ENCODE measurements around the gene GPR21. TPM values are rescaled to one million over a fixed set of nuclear protein-coding genes. Genes with fewer than 3 reads are reported as not detected.

Gene GPR21

DNA sequence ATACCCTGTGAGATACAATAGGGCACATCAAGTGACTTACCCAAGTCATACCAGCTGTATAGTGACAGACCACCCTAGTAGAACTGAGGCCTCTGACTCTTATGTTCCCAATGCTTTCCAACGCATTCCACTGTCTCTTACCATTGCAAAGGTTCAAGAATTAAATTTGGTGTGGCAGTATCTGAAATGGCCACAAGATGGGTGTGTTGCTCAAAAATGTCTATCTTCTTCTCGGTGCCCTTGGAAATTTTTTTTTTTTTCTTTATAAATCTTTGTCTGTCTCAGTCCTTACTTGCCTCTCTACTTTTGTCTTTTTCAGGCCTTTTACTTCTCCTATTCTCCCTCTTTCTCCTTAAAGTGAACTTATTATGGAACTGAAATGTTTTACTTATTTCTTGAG is 48.4 kb downstream of the GPR21 start:
- H3K4me1 ChIP-seq (ENCODE audit: control insufficient read depth in 2 of 2, insufficient read depth in 1 of 2, low read depth in 1 of 2, low read length in 2 of 2) = peaks cover 0 to 2% of the 10 kb centered on the region in 2 donors
- H2AFZ ChIP-seq (ENCODE audit: low read length) = no peak overlapping the region
- DNase-seq (ENCODE audit: low spot score) = peak; percentile 42
- no peak overlapping the region for H2BK12ac ChIP-seq (ENCODE audit: low read length)
- no peak overlapping the region for H2BK5ac ChIP-seq (ENCODE audit: low read length)
- no peaks in the 10 kb centered on the region for H3K27me3 ChIP-seq (ENCODE audit: control insufficient read depth in 3 of 3, insufficient read depth in 3 of 3, low read depth in 1 of 3, low read length in 3 of 3)
- H3K27ac ChIP-seq (replicated peaks; ENCODE audit: low read length) = no peak overlapping the region
- no peak overlapping the region for H3K18ac ChIP-seq (ENCODE audit: low read length)
- no peaks in the 10 kb centered on the region for H3K9me3 ChIP-seq (replicated peaks in 1 of 2; ENCODE audit: control insufficient read depth in 2 of 2, insufficient read depth in 1 of 2, low read depth in 1 of 2, low read length in 2 of 2)
- no peak overlapping the region for H3K4me3 ChIP-seq (ENCODE audit: low read length in 2 of 2)
- H2AK5ac ChIP-seq (ENCODE audit: low read depth, low read length) = no peak overlapping the region
- no peak overlapping the region for H2BK15ac ChIP-seq (ENCODE audit: low read length)
- no peak overlapping the region for H3K4me2 ChIP-seq (ENCODE audit: insufficient read depth, low read length, poor library complexity, severe bottlenecking)
- peaks cover 13 to 98% of the 10 kb centered on the region in 2 donors for H3K36me3 ChIP-seq (replicated peaks in 1 of 2; ENCODE audit: control insufficient read depth in 2 of 2, insufficient read depth in 2 of 2, low read length in 2 of 2)
- H4K8ac ChIP-seq (ENCODE audit: low read depth, low read length) = no peak overlapping the region
- H3K9ac ChIP-seq (ENCODE audit: low read depth, low read length, poor library complexity) = no peak overlapping the region
- H2BK120ac ChIP-seq (ENCODE audit: low read depth, low read length) = no peak overlapping the region
- WGBS, 2 donors (ENCODE audit: extremely low coverage in 2 of 2, insufficient read length in 2 of 2, insufficient replicate concordance in 1 of 2) = no CpG with 5 or more reads among the region's 2 CpGs
- H3K23ac ChIP-seq (ENCODE audit: low read depth, low read length, poor library complexity) = no peak overlapping the region
- H4K91ac ChIP-seq (ENCODE audit: low read depth, low read length, poor library complexity) = no peak overlapping the region
- H3K79me1 ChIP-seq (ENCODE audit: low read depth, low read length) = no peaks in the 10 kb centered on the region
- H3K4ac ChIP-seq (ENCODE audit: low read length) = no peak overlapping the region
- H3K14ac ChIP-seq (ENCODE audit: low read length) = no peak overlapping the region

DNA sequence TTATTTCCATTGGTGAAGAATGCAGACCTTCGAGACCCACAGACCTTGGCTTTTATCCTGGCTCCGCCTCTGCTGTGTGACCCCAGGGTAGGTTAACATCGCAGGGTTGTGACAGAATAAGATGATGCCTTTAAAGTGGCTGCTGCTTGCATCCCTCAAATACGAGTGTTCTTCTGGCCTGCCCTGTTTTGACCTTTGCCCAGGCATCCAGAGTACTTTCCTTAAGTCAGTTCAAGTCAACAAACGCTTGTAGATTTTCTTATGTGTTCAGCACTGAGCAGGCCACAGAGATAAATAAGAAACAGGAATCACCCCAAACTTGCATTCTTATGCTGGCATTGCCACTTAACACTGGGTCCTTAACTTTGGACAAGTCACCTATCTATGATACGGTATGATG is 50.2 kb downstream of the GPR21 start:
- H2BK120ac ChIP-seq (ENCODE audit: low read depth, low read length) = no peak overlapping the region
- peaks cover 14 to 97% of the 10 kb centered on the region in 2 donors for H3K36me3 ChIP-seq (replicated peaks in 1 of 2; ENCODE audit: control insufficient read depth in 2 of 2, insufficient read depth in 2 of 2, low read length in 2 of 2)
- no peak overlapping the region for H4K8ac ChIP-seq (ENCODE audit: low read depth, low read length)
- H3K4me3 ChIP-seq (ENCODE audit: low read length in 2 of 2) = no peak overlapping the region
- H4K91ac ChIP-seq (ENCODE audit: low read depth, low read length, poor library complexity) = no peak overlapping the region
- H2BK5ac ChIP-seq (ENCODE audit: low read length) = no peak overlapping the region
- no peak overlapping the region for H2AFZ ChIP-seq (ENCODE audit: low read length)
- no peaks in the 10 kb centered on the region for H3K27me3 ChIP-seq (ENCODE audit: control insufficient read depth in 3 of 3, insufficient read depth in 3 of 3, low read depth in 1 of 3, low read length in 3 of 3)
- no peak for DNase-seq (ENCODE audit: low spot score)
- no peak overlapping the region for H3K27ac ChIP-seq (replicated peaks; ENCODE audit: low read length)
- no peak overlapping the region for H3K14ac ChIP-seq (ENCODE audit: low read length)
- no peak overlapping the region for H2BK15ac ChIP-seq (ENCODE audit: low read length)
- WGBS, 2 donors (ENCODE audit: extremely low coverage in 2 of 2, insufficient read length in 2 of 2, insufficient replicate concordance in 1 of 2) = no CpG with 5 or more reads among the region's 6 CpGs
- H3K18ac ChIP-seq (ENCODE audit: low read length) = no peak overlapping the region
- no peak overlapping the region for H3K23ac ChIP-seq (ENCODE audit: low read depth, low read length, poor library complexity)
- peaks cover 0 to 2% of the 10 kb centered on the region in 2 donors for H3K4me1 ChIP-seq (ENCODE audit: control insufficient read depth in 2 of 2, insufficient read depth in 1 of 2, low read depth in 1 of 2, low read length in 2 of 2)
- no peaks in the 10 kb centered on the region for H3K79me1 ChIP-seq (ENCODE audit: low read depth, low read length)
- H3K9ac ChIP-seq (ENCODE audit: low read depth, low read length, poor library complexity) = no peak overlapping the region
- H2AK5ac ChIP-seq (ENCODE audit: low read depth, low read length) = no peak overlapping the region
- H2BK12ac ChIP-seq (ENCODE audit: low read length) = no peak overlapping the region
- H3K4me2 ChIP-seq (ENCODE audit: insufficient read depth, low read length, poor library complexity, severe bottlenecking) = no peak overlapping the region
- no peak overlapping the region for H3K4ac ChIP-seq (ENCODE audit: low read length)
- H3K9me3 ChIP-seq (replicated peaks in 1 of 2; ENCODE audit: control insufficient read depth in 2 of 2, insufficient read depth in 1 of 2, low read depth in 1 of 2, low read length in 2 of 2) = peaks cover 0 to 2% of the 10 kb centered on the region in 2 donors

DNA sequence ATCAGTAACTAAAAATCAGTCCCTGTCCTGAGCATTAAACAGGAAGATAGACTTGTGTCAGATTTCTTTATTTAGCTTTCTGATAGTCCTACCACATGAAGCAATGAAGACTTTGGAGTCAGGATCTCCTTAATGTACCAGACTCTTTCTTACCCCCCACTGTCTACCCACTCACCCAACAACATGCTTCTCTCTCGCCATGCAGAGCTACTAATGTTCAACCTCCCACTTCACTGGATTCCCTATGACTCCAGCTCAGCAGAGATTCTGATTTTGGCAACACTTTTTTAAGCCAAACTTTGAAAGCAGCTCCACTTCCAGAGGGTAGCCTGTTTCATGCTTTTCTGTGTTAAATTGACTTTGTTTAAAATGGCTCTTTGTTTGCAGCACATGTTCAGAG is 50.8 kb downstream of the GPR21 start:
- no peak overlapping the region for H3K14ac ChIP-seq (ENCODE audit: low read length)
- H2BK12ac ChIP-seq (ENCODE audit: low read length) = no peak overlapping the region
- peaks cover 0 to 2% of the 10 kb centered on the region in 2 donors for H3K4me1 ChIP-seq (ENCODE audit: control insufficient read depth in 2 of 2, insufficient read depth in 1 of 2, low read depth in 1 of 2, low read length in 2 of 2)
- H3K23ac ChIP-seq (ENCODE audit: low read depth, low read length, poor library complexity) = no peak overlapping the region
- no peak overlapping the region for H2BK5ac ChIP-seq (ENCODE audit: low read length)
- no peak overlapping the region for H3K4ac ChIP-seq (ENCODE audit: low read length)
- no peak for DNase-seq (ENCODE audit: low spot score)
- no peak overlapping the region for H3K27ac ChIP-seq (replicated peaks; ENCODE audit: low read length)
- no peak overlapping the region for H4K8ac ChIP-seq (ENCODE audit: low read depth, low read length)
- H3K9me3 ChIP-seq (replicated peaks in 1 of 2; ENCODE audit: control insufficient read depth in 2 of 2, insufficient read depth in 1 of 2, low read depth in 1 of 2, low read length in 2 of 2) = peaks cover 0 to 2% of the 10 kb centered on the region in 2 donors
- no peak overlapping the region for H3K18ac ChIP-seq (ENCODE audit: low read length)
- H3K9ac ChIP-seq (ENCODE audit: low read depth, low read length, poor library complexity) = no peak overlapping the region
- H4K91ac ChIP-seq (ENCODE audit: low read depth, low read length, poor library complexity) = no peak overlapping the region
- H2AK5ac ChIP-seq (ENCODE audit: low read depth, low read length) = no peak overlapping the region
- no peaks in the 10 kb centered on the region for H3K79me1 ChIP-seq (ENCODE audit: low read depth, low read length)
- H3K4me3 ChIP-seq (ENCODE audit: low read length in 2 of 2) = no peak overlapping the region
- no peak overlapping the region for H2BK120ac ChIP-seq (ENCODE audit: low read depth, low read length)
- H3K4me2 ChIP-seq (ENCODE audit: insufficient read depth, low read length, poor library complexity, severe bottlenecking) = no peak overlapping the region
- peaks cover 14 to 97% of the 10 kb centered on the region in 2 donors for H3K36me3 ChIP-seq (replicated peaks in 1 of 2; ENCODE audit: control insufficient read depth in 2 of 2, insufficient read depth in 2 of 2, low read length in 2 of 2)
- H3K27me3 ChIP-seq (ENCODE audit: control insufficient read depth in 3 of 3, insufficient read depth in 3 of 3, low read depth in 1 of 3, low read length in 3 of 3) = no peaks in the 10 kb centered on the region
- WGBS, 2 donors (ENCODE audit: extremely low coverage in 2 of 2, insufficient read length in 2 of 2, insufficient replicate concordance in 1 of 2) = no CpG with 5 or more reads among the region's 1 CpG
- no peak overlapping the region for H2AFZ ChIP-seq (ENCODE audit: low read length)
- H2BK15ac ChIP-seq (ENCODE audit: low read length) = no peak overlapping the region

Small RNA genes lying within 50 kb of the gene (small RNA-seq; reads per million reads assigned to genes)
- gene GPR21 (ENCODE audit: insufficient read depth) = not detected
